ENCODE measurements around the gene GPR61. TPM values are rescaled to one million over a fixed set of nuclear protein-coding genes. Genes with fewer than 3 reads are reported as not detected.
A peak's percentile ranks its signal among the peaks of the same experiment; 100 is the strongest.

Gene GPR61
- total and polyA plus RNA-seq, 2 of the 4 experiments (the other 2 are of a cell fraction): not detected

DNA sequence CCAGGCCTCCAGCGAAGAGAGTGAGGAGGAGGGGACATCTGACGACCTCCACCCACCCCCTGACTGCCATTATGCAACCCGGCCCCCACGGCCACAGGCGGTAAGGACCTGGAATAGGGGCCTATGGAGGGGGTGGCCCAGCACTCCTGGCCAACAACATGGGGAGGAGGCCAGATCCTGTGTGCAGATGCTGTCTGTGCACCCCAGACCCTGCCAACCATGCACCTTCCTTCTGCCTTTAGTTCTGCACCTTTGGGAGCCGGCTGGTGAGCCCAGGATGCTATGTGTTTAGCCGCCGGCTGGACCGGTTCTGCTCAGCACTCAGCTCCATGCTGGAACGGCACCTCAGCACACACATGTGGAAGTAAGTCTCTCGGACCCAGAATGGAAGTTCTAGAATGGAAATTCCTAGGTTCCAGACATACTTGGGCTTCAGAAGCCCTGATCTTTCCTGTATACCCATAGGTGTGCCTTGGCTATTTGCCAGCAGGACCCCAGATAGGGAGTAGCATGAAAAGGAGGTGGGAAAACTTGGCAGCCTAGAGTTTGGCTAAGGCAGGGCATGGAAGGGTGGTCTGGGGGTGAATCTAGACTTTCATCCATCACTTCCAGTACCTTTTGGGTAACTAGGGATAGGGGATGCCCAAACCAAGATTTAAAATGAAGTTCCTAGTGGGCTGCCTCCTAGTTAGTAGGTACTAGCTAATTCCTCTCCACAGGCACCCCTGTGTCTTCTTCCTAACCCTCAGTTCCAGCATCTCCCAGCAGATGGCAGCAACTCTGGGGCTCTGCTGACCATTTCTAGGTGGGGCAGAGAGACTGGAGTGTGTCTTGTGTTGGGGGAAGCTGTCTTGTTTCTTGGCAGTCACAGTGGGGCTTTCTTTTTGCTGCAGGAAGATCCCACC is 49.4 kb upstream of the GPR61 start:
- Histone ChIP-seq H3K9me1 (ENCODE audit: insufficient read depth, low read length) (peaks cover 8% of the 10 kb centered on the region), H3K14ac (replicated peaks; ENCODE audit: low read depth, low read length) (no peak overlapping the region), H4K91ac (ENCODE audit: insufficient read depth, low read depth, low read length) (no peak overlapping the region), H3K36me3 (ENCODE audit: control insufficient read depth, insufficient read depth, low read length) (peaks cover 15% of the 10 kb centered on the region), H3K9me3 (ENCODE audit: control insufficient read depth, insufficient read depth, low read length) (no peaks in the 10 kb centered on the region), H4K5ac (ENCODE audit: low read depth, low read length) (no peak overlapping the region), H2BK5ac (ENCODE audit: low read depth, low read length, poor library complexity, severe bottlenecking) (no peak overlapping the region), H4K8ac (ENCODE audit: low read depth in 2 of 2, low read length in 2 of 2) (no peak overlapping the region), H3K9ac (ENCODE audit: low read depth, low read length) (no peak overlapping the region), H2BK15ac (ENCODE audit: low read depth, low read length) (no peak overlapping the region), H3K4me3 (ENCODE audit: insufficient read depth, low read depth, low read length) (no peak overlapping the region), H3K79me1 (ENCODE audit: low read depth in 1 of 2, low read length in 2 of 2) (peaks cover 5 to 18% of the 10 kb centered on the region in 2 experiments; a peak in 3 of 4 replicates), H3K27me3 (ENCODE audit: control insufficient read depth, insufficient read depth, low read length) (no peaks in the 10 kb centered on the region), H4K20me1 (ENCODE audit: insufficient read depth, low read length) (peaks cover 2% of the 10 kb centered on the region; the same call in 1 of the 2 replicates), H2BK20ac (ENCODE audit: low read depth, low read length) (no peak overlapping the region), H3K4ac (ENCODE audit: low read depth, low read length) (no peak overlapping the region), H3K23ac (ENCODE audit: low read depth, low read length) (no peak overlapping the region), H2AFZ (replicated peaks; ENCODE audit: low read length, poor library complexity) (peak overlapping the region; percentile 79), H2AK5ac (ENCODE audit: low read depth, low read length) (no peak overlapping the region), H3K4me2 (ENCODE audit: low read depth, low read length) (no peak overlapping the region), H3K56ac (ENCODE audit: extremely low read depth, insufficient read depth, low read length) (no peak overlapping the region), H3K18ac (ENCODE audit: low read depth, low read length) (no peak overlapping the region), H2BK120ac (ENCODE audit: low read depth, low read length) (no peak overlapping the region), H3K27ac (ENCODE audit: insufficient read depth, low read length) (no peak overlapping the region), H2AK9ac (replicated peaks; ENCODE audit: low read depth, low read length, poor library complexity) (peak overlapping the region; percentile 63), H3K4me1 (ENCODE audit: control insufficient read depth, insufficient read depth, low read length) (peaks cover 6% of the 10 kb centered on the region)
- TF ChIP-seq MAFK (IDR thresholded peaks at IDR 0.05; ENCODE audit: low read depth, low read length) (no peak), MAZ (IDR thresholded peaks at IDR 0.05; ENCODE audit: borderline replicate concordance, low read depth, low read length) (peak; percentile 34; the same call in 1 of the 2 replicates), FOS (IDR thresholded peaks at IDR 0.05; ENCODE audit: low read depth, low read length) (no peak), SMC3 (IDR thresholded peaks at IDR 0.05; ENCODE audit: low read depth, low read length) (peak; percentile 83), BHLHE40 (IDR thresholded peaks at IDR 0.05; ENCODE audit: low read depth, low read length) (no peak), CHD1 (IDR thresholded peaks at IDR 0.05; ENCODE audit: low read depth, low read length) (no peak), RAD21 (IDR thresholded peaks at IDR 0.05; ENCODE audit: low read length) (peak; percentile 64)
- TF ChIP-seq, protein P1, sequence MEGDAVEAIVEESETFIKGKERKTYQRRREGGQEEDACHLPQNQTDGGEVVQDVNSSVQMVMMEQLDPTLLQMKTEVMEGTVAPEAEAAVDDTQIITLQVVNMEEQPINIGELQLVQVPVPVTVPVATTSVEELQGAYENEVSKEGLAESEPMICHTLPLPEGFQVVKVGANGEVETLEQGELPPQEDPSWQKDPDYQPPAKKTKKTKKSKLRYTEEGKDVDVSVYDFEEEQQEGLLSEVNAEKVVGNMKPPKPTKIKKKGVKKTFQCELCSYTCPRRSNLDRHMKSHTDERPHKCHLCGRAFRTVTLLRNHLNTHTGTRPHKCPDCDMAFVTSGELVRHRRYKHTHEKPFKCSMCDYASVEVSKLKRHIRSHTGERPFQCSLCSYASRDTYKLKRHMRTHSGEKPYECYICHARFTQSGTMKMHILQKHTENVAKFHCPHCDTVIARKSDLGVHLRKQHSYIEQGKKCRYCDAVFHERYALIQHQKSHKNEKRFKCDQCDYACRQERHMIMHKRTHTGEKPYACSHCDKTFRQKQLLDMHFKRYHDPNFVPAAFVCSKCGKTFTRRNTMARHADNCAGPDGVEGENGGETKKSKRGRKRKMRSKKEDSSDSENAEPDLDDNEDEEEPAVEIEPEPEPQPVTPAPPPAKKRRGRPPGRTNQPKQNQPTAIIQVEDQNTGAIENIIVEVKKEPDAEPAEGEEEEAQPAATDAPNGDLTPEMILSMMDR (conservative IDR thresholded peaks at IDR 0.05; ENCODE audit: low read depth, low read length): peak; percentile 81
- TF ChIP-seq, protein P2, sequence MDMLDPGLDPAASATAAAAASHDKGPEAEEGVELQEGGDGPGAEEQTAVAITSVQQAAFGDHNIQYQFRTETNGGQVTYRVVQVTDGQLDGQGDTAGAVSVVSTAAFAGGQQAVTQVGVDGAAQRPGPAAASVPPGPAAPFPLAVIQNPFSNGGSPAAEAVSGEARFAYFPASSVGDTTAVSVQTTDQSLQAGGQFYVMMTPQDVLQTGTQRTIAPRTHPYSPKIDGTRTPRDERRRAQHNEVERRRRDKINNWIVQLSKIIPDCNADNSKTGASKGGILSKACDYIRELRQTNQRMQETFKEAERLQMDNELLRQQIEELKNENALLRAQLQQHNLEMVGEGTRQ (IDR thresholded peaks at IDR 0.05; ENCODE audit: low read depth, low read length): no peak
- CTCF ChIA-PET: interaction anchor here (0.5 to 8.5 kb wide), 13 partner anchors 9 to 310 kb away, joined by 3 to 75 read pairs (median 3); partner anchors contain the start of gene AMIGO1
- WGBS, 2 experiments (ENCODE audit: extremely low coverage in 2 of 2, insufficient read length in 1 of 2): no CpG with 5 or more reads among the region's 11 CpGs
- dilution Hi-C loops (cut with HindIII; ENCODE audit: low sequenced_read_pairs, unreplicated experiment) (no loop called here), intact Hi-C loops (cut with micrococcal nuclease) (loop anchor here (1.0 kb wide), 1 partner anchor 42 kb away; no protein-coding TSS in a partner anchor), in situ Hi-C loops (cut with MboI; ENCODE audit: low sequenced_read_pairs) (no loop called here)
- DNase-seq (peak; percentile 60), ATAC-seq (ENCODE audit: low read depth) (peak; percentile 63)
- POLR2A ChIA-PET (ENCODE audit: unreplicated experiment): no interaction called here
- no TSS peak for BruUV-seq (replicated peaks)
